ENCODE data around the gene ASPSCR1.
"Not testable (repeated sequence)": the region's sequence is repeated elsewhere in the genome, so short reads cannot be mapped to it uniquely, and the experiment has no call there.

The ASPSCR1 gene

GRCh38 chr17:81960130-81960958 is 17.1 kb upstream of the ASPSCR1 start:
- no peak for DNase-seq (ENCODE audit: low read depth)

- no peak for DNase-seq (ENCODE audit: low read depth)
Measured at GRCh38 chr17:81961087-81961511, 16.3 kb upstream of the ASPSCR1 start, which contains the start of gene NOTUM. Gene NOTUM, minus strand, starts transcription at chr17:81961187. Its CDS starts 278 bp downstream, at chr17:81960909.

GRCh38 chr17:81961521-81962498 is 15.6 kb upstream of the ASPSCR1 start:
- no peak for DNase-seq (ENCODE audit: low read depth)

GRCh38 chr17:81962499-81963441 is 14.7 kb upstream of the ASPSCR1 start:
- DNase-seq (ENCODE audit: low read depth): no peak

- no peak for DNase-seq (ENCODE audit: low read depth)
Measured at GRCh38 chr17:81964081-81964849, 13.2 kb upstream of the ASPSCR1 start.

GRCh38 chr17:81966343-81967243 is 10.8 kb upstream of the ASPSCR1 start:
- DNase-seq (ENCODE audit: low read depth): no peak

- DNase-seq (ENCODE audit: low read depth): no peak
Measured at GRCh38 chr17:81967244-81967532, 10.2 kb upstream of the ASPSCR1 start.

GRCh38 chr17:81967533-81968395 is 9.7 kb upstream of the ASPSCR1 start:
- DNase-seq (ENCODE audit: low read depth): peak; percentile 81

- DNase-seq (ENCODE audit: low read depth): no peak
Measured at GRCh38 chr17:81968396-81968745, 9.1 kb upstream of the ASPSCR1 start.

GRCh38 chr17:81968850-81969812 is 8.3 kb upstream of the ASPSCR1 start:
- no peak for DNase-seq (ENCODE audit: low read depth)

- DNase-seq (ENCODE audit: low read depth): no peak
Measured at GRCh38 chr17:81973432-81973831, 4.0 kb upstream of the ASPSCR1 start.

GRCh38 chr17:81976332-81977210 is 858 bp upstream of the ASPSCR1 start:
- DNase-seq (ENCODE audit: low read depth): no peak

- DNase-seq (ENCODE audit: low read depth): no peak
Measured at GRCh38 chr17:81978524-81979298, 1.3 kb downstream of the ASPSCR1 start.

GRCh38 chr17:81980122-81980521 is 2.7 kb downstream of the ASPSCR1 start:
- DNase-seq (ENCODE audit: low read depth): no peak

- no peak for DNase-seq (ENCODE audit: low read depth)
Measured at GRCh38 chr17:81980707-81981343, 3.4 kb downstream of the ASPSCR1 start.

- not testable (repeated sequence) for DNase-seq (ENCODE audit: low read depth)
Measured at GRCh38 chr17:81981511-81981910, 4.1 kb downstream of the ASPSCR1 start.
